HepG2 (cell line): ENCODE data around the gene ADAMTS8. TPM values are rescaled to one million over a fixed set of nuclear protein-coding genes. Genes with fewer than 3 reads are reported as not detected.

Experiments
- ATAC-seq: fragments of 200-7000 bp; cut with Tn5 transposase; 3 replicates; pipeline ENCODE4 v1.9.1; 2020; ENCODE audit warnings: mild to moderate bottlenecking, moderate library complexity
- BruUV-seq: library from RNA; stranded (reverse); fragments of 400-500 nt; replicated peaks from 2 replicates; lab custom pipeline; 2021; lab: Mats Ljungman, UMichigan
- CTCF ChIA-PET: fragments of 300-600 bp; formaldehyde crosslinking; extraction: SDS; loops from one replicate; lab custom pipeline; 2021; ENCODE audit warnings: low total read pairs, inconsistent platforms, low intra/inter-chr PET ratio; lab: Yijun Ruan, JAX
- POLR2A ChIA-PET: fragments of 350-600 bp; sonication (Branson Sonifier 250); formaldehyde crosslinking; loops from one replicate; lab custom pipeline; 2020; ENCODE audit warnings: antibody characterized with exemption, inconsistent platforms; lab: Yijun Ruan, JAX
- DNase-seq: peaks from one replicate; pipeline ENCODE4 v3.0.0-alpha.2; 2015; ENCODE audit warnings: low spot score
- FAIRE-seq: peaks from 3 replicates; lab custom pipeline; 2011; peaks lifted over from hg19 to GRCh38; lab: Jason Lieb, UNC
- H2AFZ ChIP-seq: one replicate; pipeline ENCODE4 v1.6.1; 2011; ENCODE audit warnings: low read length, inconsistent platforms
- H3K27ac ChIP-seq: fragments of 300-600 bp; 3 replicates; pipeline ENCODE4 v1.8.0; 2011; ENCODE audit warnings: mixed run types, mild to moderate bottlenecking, mixed read lengths, low read length, inconsistent platforms; ENCODE audit not compliant: insufficient read depth; ENCODE audit errors: extremely low read length
- H3K27me3 ChIP-seq, 2 experiments: fragments of 200-600 bp in 1 of 2; 2 replicates in 1 of 2; 3 replicates in 1 of 2; pipeline versions ENCODE4 v1.6.0 to v1.8.0; 2011; ENCODE audit warnings: low read length in 2 of 2, mild to moderate bottlenecking in 2 of 2, moderate library complexity in 2 of 2, inconsistent platforms in 1 of 2; ENCODE audit not compliant: insufficient read depth in 2 of 2, control insufficient read depth in 1 of 2
- H3K36me3 ChIP-seq, 2 experiments: fragments of 200-600 bp in 1 of 2; replicated peaks in 1 of 2; 2 replicates in 1 of 2; 3 replicates in 1 of 2; pipeline versions ENCODE4 v1.5.1 to v1.8.0; 2011; ENCODE audit warnings: low read length in 2 of 2, inconsistent platforms in 1 of 2; ENCODE audit not compliant: insufficient read depth in 2 of 2, control insufficient read depth in 1 of 2
- H3K4me1 ChIP-seq: 2 replicates; pipeline ENCODE4 v1.5.1; 2012; ENCODE audit warnings: low read length, inconsistent platforms; ENCODE audit not compliant: insufficient read depth
- H3K4me2 ChIP-seq: 2 replicates; pipeline ENCODE4 v1.6.0; 2011; ENCODE audit warnings: low read depth, low read length, inconsistent platforms
- H3K4me3 ChIP-seq, 3 experiments: fragments of 200-600 bp in 1 of 3; sonication (generic), shearing (Covaris generic) in 1 of 3; replicated peaks in 1 of 3; 2 replicates each; pipeline ENCODE4 v1.5.1; 2011 to 2016; ENCODE audit warnings: low read length in 3 of 3, inconsistent platforms in 2 of 3, low read depth in 2 of 3, mild to moderate bottlenecking in 2 of 3, control low read depth in 1 of 3, mixed read lengths in 1 of 3; ENCODE audit not compliant: insufficient read depth in 1 of 3
- H3K79me2 ChIP-seq: one replicate; pipeline ENCODE4 v1.6.1; 2011; ENCODE audit warnings: low read length, inconsistent platforms; ENCODE audit not compliant: insufficient read depth
- H3K9ac ChIP-seq: 2 replicates; pipeline ENCODE4 v1.6.0; 2011; ENCODE audit warnings: mild to moderate bottlenecking, low read depth, low read length, inconsistent platforms; ENCODE audit not compliant: insufficient read depth
- H3K9me3 ChIP-seq: 2 replicates; pipeline ENCODE4 v1.5.1; 2012; ENCODE audit warnings: mild to moderate bottlenecking, low read length
- H4K20me1 ChIP-seq: 2 replicates; pipeline ENCODE4 v1.6.0; 2011; ENCODE audit warnings: inconsistent platforms, mild to moderate bottlenecking, low read length, moderate library complexity; ENCODE audit not compliant: insufficient read depth
- FOXA3 ChIP-seq: IDR thresholded peaks from 2 replicates; pipeline ENCODE4 v1.6.1; 2016; ENCODE audit warnings: missing genetic modification reagents, missing compliant biosample characterization
- FOXJ3 ChIP-seq: sonication (generic); formaldehyde crosslinking; IDR thresholded peaks from 2 replicates; pipeline ENCODE4 v1.4.0; 2020; ENCODE audit warnings: missing genetic modification reagents, mild to moderate bottlenecking, borderline replicate concordance
- HOXA9 ChIP-seq: sonication (generic); formaldehyde crosslinking; IDR thresholded peaks from 2 replicates; pipeline ENCODE4 v1.8.1; 2022; ENCODE audit warnings: missing genetic modification reagents, mild to moderate bottlenecking, moderate library complexity, borderline replicate concordance
- MTA3 ChIP-seq: sonication (generic); formaldehyde crosslinking; IDR thresholded peaks from 2 replicates; pipeline ENCODE4 v1.4.0; 2020; ENCODE audit warnings: missing genetic modification reagents
- PHF8 ChIP-seq: sonication (generic); formaldehyde crosslinking; IDR thresholded peaks from 2 replicates; pipeline ENCODE4 v1.5.0; 2020; ENCODE audit warnings: missing genetic modification reagents
- SIX1 ChIP-seq: sonication (generic); formaldehyde crosslinking; IDR thresholded peaks from 2 replicates; pipeline ENCODE4 v1.4.0; 2020; ENCODE audit warnings: missing genetic modification reagents, borderline replicate concordance
- TSC22D2 ChIP-seq: sonication (generic); formaldehyde crosslinking; IDR thresholded peaks from 2 replicates; pipeline ENCODE4 v1.5.1; 2020; ENCODE audit warnings: missing genetic modification reagents, mild to moderate bottlenecking, borderline replicate concordance
- ZNF446 ChIP-seq: sonication (generic); formaldehyde crosslinking; IDR thresholded peaks from 2 replicates; pipeline ENCODE4 v1.5.0; 2020; ENCODE audit warnings: mild to moderate bottlenecking, missing genetic modification reagents
- ZNF746 ChIP-seq: sonication (generic); formaldehyde crosslinking; IDR thresholded peaks from 2 replicates; pipeline ENCODE4 v1.8.0; 2022; ENCODE audit warnings: mild to moderate bottlenecking, missing genetic modification reagents
- WGBS: methylation state at CpG from one replicate; pipeline ENCODE4 v1.1.6; 2017; ENCODE audit warnings: low lambda C conversion rate; 5-methylcytosine and 5-hydroxymethylcytosine counted together
- in situ Hi-C: cut with HindIII; loops from 2 replicates; pipeline ENCODE4 v1.10.0; 2017; ENCODE audit warnings: low pct_unique_long_range_greater_than_20kb; ENCODE audit not compliant: extremely low pct_ligation_motif_present
- intact Hi-C: fragments of 100-400 bp; cut with micrococcal nuclease; formaldehyde crosslinking; loops from one replicate; pipeline ENCODE4 v1.10.0; 2022; ENCODE audit not compliant: unreplicated experiment
- polyA plus RNA-seq, 8 experiments: library from polyadenylated mRNA; depleted of rRNA in 3 of 8; stranded (reverse) in 7 of 8; unstranded in 1 of 8; fragments of >200 nt; fragmentation: Illumina TruSeq in 4 of 8; extraction: Trizol in 4 of 8; gene quantifications; 2 replicates each; pipeline versions ENCODE4 v1.2.1 to v1.2.3, GENCODE V29; 2011 to 2016; ENCODE audit warnings: low read depth in 4 of 8, missing spikeins in 1 of 8, mixed read lengths in 1 of 8; ENCODE audit not compliant: insufficient read depth in 1 of 8
- total RNA-seq, 5 experiments: library from RNA; depleted of rRNA; stranded (reverse); fragments of >200 nt; fragmentation: Illumina TruSeq; extraction: Trizol; gene quantifications; 2 replicates each; pipeline ENCODE4 v1.2.3, GENCODE V29; 2016; ENCODE audit warnings: low read depth in 1 of 5
- TF ChIP-seq, protein P1 (sequence below), 2 experiments: sonication (generic) in 1 of 2; formaldehyde crosslinking in 1 of 2; IDR thresholded peaks; 2 replicates each; pipeline versions ENCODE4 v1.5.1 to v1.6.1; 2011 to 2020; ENCODE audit warnings: borderline replicate concordance in 1 of 2, low read depth in 1 of 2, low read length in 1 of 2, mild to moderate bottlenecking in 1 of 2, missing genetic modification reagents in 1 of 2, moderate library complexity in 1 of 2
- TF ChIP-seq, protein P2 (sequence below): IDR thresholded peaks from 2 replicates; pipeline ENCODE4 v1.6.1; 2016; ENCODE audit warnings: missing biosample characterization, missing genetic modification reagents, low read depth

ADAMTS8 gene
- total and polyA plus RNA-seq, 2 of the 13 experiments (the other 11 are each of a cell fraction or from before 2014, with no cell fraction given): not detected

DNA sequence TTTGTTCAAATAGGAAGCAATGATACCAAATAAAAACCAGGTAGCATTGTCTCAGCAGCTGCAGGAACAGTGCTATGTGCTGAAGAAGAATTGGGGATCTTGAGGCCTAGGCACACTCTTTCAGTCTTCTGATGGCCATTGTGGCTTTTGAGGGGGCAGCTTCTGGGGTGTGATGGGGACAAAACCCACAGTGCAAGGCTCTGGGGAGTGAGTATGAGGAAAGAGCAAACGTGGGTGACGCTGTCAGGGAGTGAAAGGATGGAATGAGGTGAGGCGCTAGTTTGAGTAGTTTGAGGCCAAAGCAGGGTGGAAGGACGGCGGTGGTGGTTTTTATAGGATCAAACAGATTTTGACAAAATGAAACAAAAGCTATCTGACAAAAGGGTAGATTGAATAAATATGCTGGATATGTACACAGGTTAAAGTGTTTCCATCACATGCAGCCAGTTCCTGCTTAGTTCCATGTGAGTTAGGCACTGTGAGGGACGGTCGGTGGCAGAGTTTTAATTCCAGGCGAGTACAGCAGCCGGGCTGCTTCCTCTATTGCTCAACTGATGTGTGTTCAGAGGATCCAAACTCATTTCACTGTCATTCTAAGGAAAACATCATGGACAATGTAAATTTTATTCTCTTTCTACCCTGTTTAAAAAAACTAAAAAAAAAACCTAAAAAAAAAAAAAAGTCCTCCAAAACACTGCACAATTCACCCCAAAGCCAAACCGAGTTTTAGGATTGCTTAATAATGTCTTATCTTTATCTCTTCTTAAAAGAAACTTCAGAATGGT is 38.9 kb upstream of the ADAMTS8 start:
- no peak overlapping the region for H3K4me3 ChIP-seq

More for the DNA sequence above, 38.9 kb upstream of the ADAMTS8 start:
- ATAC-seq (no peak), DNase-seq (no peak), FAIRE-seq (no peak)
- CTCF ChIA-PET: no interaction called here
- H4K20me1 ChIP-seq: no peaks in the 10 kb centered on the region
- TF ChIP-seq ZNF746 (CRISPR knock-in tag) (no peak), SIX1 (CRISPR knock-in tag) (no peak), HOXA9 (no peak), ZNF446 (CRISPR knock-in tag) (no peak), PHF8 (no peak), MTA3 (no peak), TSC22D2 (CRISPR knock-in tag) (no peak), FOXA3 (CRISPR knock-in tag) (no peak), FOXJ3 (no peak)
- TF ChIP-seq, protein P1, sequence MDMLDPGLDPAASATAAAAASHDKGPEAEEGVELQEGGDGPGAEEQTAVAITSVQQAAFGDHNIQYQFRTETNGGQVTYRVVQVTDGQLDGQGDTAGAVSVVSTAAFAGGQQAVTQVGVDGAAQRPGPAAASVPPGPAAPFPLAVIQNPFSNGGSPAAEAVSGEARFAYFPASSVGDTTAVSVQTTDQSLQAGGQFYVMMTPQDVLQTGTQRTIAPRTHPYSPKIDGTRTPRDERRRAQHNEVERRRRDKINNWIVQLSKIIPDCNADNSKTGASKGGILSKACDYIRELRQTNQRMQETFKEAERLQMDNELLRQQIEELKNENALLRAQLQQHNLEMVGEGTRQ (IDR thresholded peaks at IDR 0.05; ENCODE audit: low read depth, low read length): no peak
- TF ChIP-seq, protein P1 (CRISPR knock-in tag; IDR thresholded peaks at IDR 0.05; ENCODE audit: borderline replicate concordance): no peak
- TF ChIP-seq, protein P2, sequence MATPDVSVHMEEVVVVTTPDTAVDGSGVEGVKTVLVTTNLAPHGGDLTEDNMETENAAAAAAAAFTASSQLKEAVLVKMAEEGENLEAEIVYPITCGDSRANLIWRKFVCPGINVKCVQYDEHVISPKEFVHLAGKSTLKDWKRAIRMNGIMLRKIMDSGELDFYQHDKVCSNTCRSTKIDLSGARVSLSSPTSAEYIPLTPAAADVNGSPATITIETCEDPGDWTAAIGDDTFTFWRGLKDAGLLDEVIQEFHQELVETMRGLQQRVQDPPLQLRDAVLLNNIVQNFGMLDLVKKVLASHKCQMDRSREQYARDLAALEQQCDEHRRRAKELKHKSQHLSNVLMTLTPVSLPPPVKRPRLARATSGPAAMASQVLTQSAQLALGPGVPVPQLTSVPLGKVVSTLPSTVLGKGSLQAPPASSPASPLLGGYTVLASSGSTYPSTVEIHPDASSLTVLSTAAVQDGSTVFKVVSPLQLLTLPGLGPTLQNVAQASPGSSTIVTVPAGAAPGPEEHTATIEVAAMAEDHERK (CRISPR knock-in tag): no peak
- peaks cover 5 to 44% of the 10 kb centered on the region in 2 experiments; a peak in 4 of 5 replicates for H3K27me3 ChIP-seq
- H3K79me2 ChIP-seq: no peaks in the 10 kb centered on the region
- H3K9ac ChIP-seq: no peak overlapping the region
- intact Hi-C loops (no loop called here), in situ Hi-C loops (no loop called here)
- H3K4me1 ChIP-seq: no peaks in the 10 kb centered on the region
- POLR2A ChIA-PET: no interaction called here
- 35% methylated on average over 10 of the region's 10 CpGs for WGBS
- no peaks in the 10 kb centered on the region for H3K9me3 ChIP-seq
- no peak overlapping the region for H2AFZ ChIP-seq
- BruUV-seq: no TSS peak
- no peak overlapping the region for H3K4me2 ChIP-seq
- no peaks in the 10 kb centered on the region for H3K36me3 ChIP-seq
- H3K27ac ChIP-seq: no peak overlapping the region
